A549 (cell line): Measurements from ENCODE around the gene HBS1L. TPM values are rescaled to one million over a fixed set of nuclear protein-coding genes. Genes with fewer than 3 reads are reported as not detected.

Source experiments
- ATAC-seq, 2 experiments: fragments of 200-7000 bp in 1 of 2; fragments of >200 bp in 1 of 2; cut with Nextera tagmentation in 1 of 2; cut with Tn5 transposase in 1 of 2; 3 replicates each; pipeline versions ENCODE4 v1.8.0 to v1.9.1; 2018 to 2020; ENCODE audit warnings: mild to moderate bottlenecking in 1 of 2, moderate library complexity in 1 of 2
- CTCF ChIA-PET: fragments of 300-600 bp; sonication (Branson Sonifier 250); formaldehyde crosslinking; extraction: SDS; loops from one replicate; lab custom pipeline; 2021; ENCODE audit warnings: antibody characterized with exemption, inconsistent platforms; lab: Yijun Ruan, JAX
- POLR2A ChIA-PET: fragments of 350-600 bp; formaldehyde crosslinking; extraction: SDS; loops from one replicate; lab custom pipeline; 2021; ENCODE audit warnings: antibody characterized with exemption, inconsistent platforms; lab: Yijun Ruan, JAX
- DNase-seq, 2 experiments: peaks; one replicate each; pipeline versions ENCODE4 v3.0.0 to v3.0.0-alpha.2; 2011 to 2016; ENCODE audit warnings: low read depth in 1 of 2, low spot score in 1 of 2
- FAIRE-seq: peaks from 2 replicates; lab custom pipeline; 2011; peaks lifted over from hg19 to GRCh38; lab: Jason Lieb, UNC
- H3K27ac ChIP-seq, 2 experiments: fragments of >200 bp; sonication (Bioruptor Twin); formaldehyde crosslinking; 3 replicates each; pipeline ENCODE4 v1.5.1; 2016 to 2017
- H3K4me1 ChIP-seq: fragments of >200 bp; sonication (Bioruptor Twin); formaldehyde crosslinking; 3 replicates; pipeline ENCODE4 v1.6.1; 2016
- H3K4me2 ChIP-seq: fragments of >200 bp; sonication (Bioruptor Twin); formaldehyde crosslinking; 3 replicates; pipeline ENCODE4 v1.6.1; 2016
- H3K4me3 ChIP-seq: fragments of >200 bp; sonication (Bioruptor Twin); formaldehyde crosslinking; 3 replicates; pipeline ENCODE4 v1.5.1; 2016
- H3K9me3 ChIP-seq: fragments of >200 bp; sonication (Bioruptor Twin); formaldehyde crosslinking; 3 replicates; pipeline ENCODE4 v1.6.1; 2016
- ATOH8 ChIP-seq: fragments of 250-450 bp; sonication (Bioruptor Pico); IDR thresholded peaks from 2 replicates; pipeline ENCODE4 v1.5.0; 2020; ENCODE audit warnings: low read depth, mild to moderate bottlenecking, moderate library complexity
- BCL3 ChIP-seq: fragments of >200 bp; sonication (Bioruptor Twin); formaldehyde crosslinking; IDR thresholded peaks from 3 replicates; pipeline ENCODE4 v1.6.1; 2016
- CBX8 ChIP-seq: fragments of 200-600 bp; sonication (generic); IDR thresholded peaks from 2 replicates; pipeline ENCODE4 v1.6.1; 2016
- E2F6 ChIP-seq: IDR thresholded peaks from 2 replicates; pipeline ENCODE4 v1.6.1; 2012; ENCODE audit warnings: low read depth, borderline replicate concordance
- EHF ChIP-seq: fragments of 250-450 bp; sonication (Bioruptor Pico); IDR thresholded peaks from 2 replicates; pipeline ENCODE4 v1.5.0; 2020; ENCODE audit warnings: mild to moderate bottlenecking
- FOSB ChIP-seq: fragments of 250-450 bp; sonication (Bioruptor Pico); IDR thresholded peaks from 2 replicates; pipeline ENCODE4 v1.5.0; 2020; ENCODE audit warnings: mild to moderate bottlenecking, moderate library complexity
- GATA3 ChIP-seq: IDR thresholded peaks from 2 replicates; pipeline ENCODE4 v1.6.1; 2012; ENCODE audit warnings: borderline replicate concordance
- HDAC2 ChIP-seq: fragments of 200-600 bp; sonication (generic); IDR thresholded peaks from 2 replicates; pipeline ENCODE4 v1.6.1; 2016
- HMGXB4 ChIP-seq: fragments of 250-450 bp; sonication (Bioruptor Pico); IDR thresholded peaks from 2 replicates; pipeline ENCODE4 v1.5.0; 2021; ENCODE audit warnings: mild to moderate bottlenecking, moderate library complexity, borderline replicate concordance
- JUNB ChIP-seq: fragments of >200 bp; sonication (Bioruptor Twin); formaldehyde crosslinking; IDR thresholded peaks from 2 replicates; pipeline ENCODE4 v1.6.1; 2016
- KDM1A ChIP-seq: fragments of 200-600 bp; sonication (generic); IDR thresholded peaks from 2 replicates; pipeline ENCODE4 v1.6.1; 2016; ENCODE audit warnings: low read depth, mild to moderate bottlenecking
- MAZ ChIP-seq: fragments of 150-350 bp; IDR thresholded peaks from 2 replicates; pipeline ENCODE4 v1.6.1; 2014; ENCODE audit warnings: antibody characterized with exemption, low read depth, low read length, borderline replicate concordance
- NPAS2 ChIP-seq: fragments of 250-450 bp; sonication (Bioruptor Pico); IDR thresholded peaks from 2 replicates; pipeline ENCODE4 v1.8.0; 2022; ENCODE audit warnings: mild to moderate bottlenecking, moderate library complexity, borderline replicate concordance
- RARB ChIP-seq: fragments of 250-450 bp; sonication (Bioruptor Pico); IDR thresholded peaks from 2 replicates; pipeline ENCODE4 v1.8.0; 2021; ENCODE audit warnings: mild to moderate bottlenecking, moderate library complexity
- REST ChIP-seq: fragments of 200-600 bp; sonication (generic); IDR thresholded peaks from 2 replicates; pipeline ENCODE4 v1.6.1; 2016; ENCODE audit warnings: antibody characterized with exemption, mild to moderate bottlenecking, moderate library complexity
- SMC3 ChIP-seq: fragments of >200 bp; sonication (Bioruptor Twin); formaldehyde crosslinking; IDR thresholded peaks from 3 replicates; pipeline ENCODE4 v1.6.1; 2018; ENCODE audit warnings: inconsistent platforms
- SREBF2 ChIP-seq: fragments of 450-650 bp; IDR thresholded peaks from 2 replicates; pipeline ENCODE4 v1.6.1; 2014; ENCODE audit warnings: mild to moderate bottlenecking, moderate library complexity
- USF2 ChIP-seq: fragments of 450-650 bp; IDR thresholded peaks from 2 replicates; pipeline ENCODE4 v1.6.1; 2014; ENCODE audit warnings: antibody characterized with exemption
- ZFP36 ChIP-seq: fragments of 450-650 bp; IDR thresholded peaks from 2 replicates; pipeline ENCODE4 v1.6.1; 2014; ENCODE audit warnings: borderline replicate concordance; ENCODE audit not compliant: partially characterized antibody
- ZNF302 ChIP-seq: fragments of 250-450 bp; sonication (Bioruptor Pico); IDR thresholded peaks from 2 replicates; pipeline ENCODE4 v1.9.0; 2021; ENCODE audit warnings: inconsistent platforms, mild to moderate bottlenecking, moderate library complexity
- WGBS: methylation state at CpG from one replicate; pipeline ENCODE4 v1.1.6; 2017; ENCODE audit errors: missing lambda C conversion rate; 5-methylcytosine and 5-hydroxymethylcytosine counted together
- polyA plus RNA-seq, 4 experiments: library from polyadenylated mRNA; depleted of rRNA in 3 of 4; stranded (reverse); fragments of >200 nt; fragmentation: RNase III in 1 of 4; extraction: RNeasy Plus Mini Kit Qiagen cat#74134 plus additional on column Dnase treatment in 1 of 4; gene quantifications; 2 replicates in 3 of 4; 3 replicates in 1 of 4; pipeline ENCODE4 v1.2.3, GENCODE V29; 2011 to 2017

Gene HBS1L
- polyA plus RNA-seq, 2 of the 4 experiments (the other 2 are of a cell fraction), result 41.5 to 61.7 TPM

- no peak overlapping the region for H3K4me2 ChIP-seq
- ChIA-PET CTCF (no interaction called here), POLR2A (interaction anchor here (1.5 kb wide), 1 partner anchor 11 kb away, joined by 3 read pairs; the partner anchor contains the start of gene HBS1L)
- H3K9me3 ChIP-seq, result no peaks in the 10 kb centered on the region
- WGBS, result 86% methylated on average over 3 of the region's 3 CpGs
- DNase-seq (no peak), FAIRE-seq (no peak), ATAC-seq (no peak)
- no peak overlapping the region for H3K27ac ChIP-seq
- no peak for TF ChIP-seq EHF (CRISPR knock-in tag)
- no peak for TF ChIP-seq BCL3
- no peak for TF ChIP-seq USF2
- TF ChIP-seq SREBF2, result no peak
- no peak for TF ChIP-seq HDAC2
- TF ChIP-seq ZNF302 (CRISPR knock-in tag), result no peak
- 0 out of 3 replicates have a peak, but pooled peaks cover 5% of the 10 kb centered on the region for H3K4me1 ChIP-seq
- no peak overlapping the region for H3K4me3 ChIP-seq
These were observed 11.3 kb downstream of the HBS1L start for GRCh38 chr6:135043364-135043763.

- ChIA-PET POLR2A (no interaction called here), CTCF (no interaction called here)
- ATAC-seq (no peak), DNase-seq (no peak), FAIRE-seq (no peak)
- no peak for TF ChIP-seq HMGXB4 (CRISPR knock-in tag)
- TF ChIP-seq KDM1A, result no peak
- no peak for TF ChIP-seq ZFP36
- TF ChIP-seq JUNB, result no peak
- no peak for TF ChIP-seq E2F6
- TF ChIP-seq ZNF302 (CRISPR knock-in tag), result no peak
- no peak for TF ChIP-seq MAZ
- TF ChIP-seq REST, result no peak
- TF ChIP-seq GATA3, result no peak
- TF ChIP-seq HDAC2, result no peak
- TF ChIP-seq ATOH8 (CRISPR knock-in tag), result no peak
- TF ChIP-seq RARB (CRISPR knock-in tag), result no peak
- no peak for TF ChIP-seq SMC3
- no peak for TF ChIP-seq CBX8
- TF ChIP-seq FOSB, result no peak
- TF ChIP-seq BCL3, result no peak
- no peak for TF ChIP-seq NPAS2 (CRISPR knock-in tag)
- WGBS, result 88% methylated on average over 2 of the region's 2 CpGs
- H3K27ac ChIP-seq, result no peak overlapping the region
- no peak overlapping the region for H3K4me2 ChIP-seq
- no peaks in the 10 kb centered on the region for H3K9me3 ChIP-seq
- no peak overlapping the region for H3K4me3 ChIP-seq
- no peaks in the 10 kb centered on the region for H3K4me1 ChIP-seq
These were observed 16.3 kb downstream of the HBS1L start for GRCh38 chr6:135038335-135038734.
